A549 treated with RU486 at 1 μM for 4 hours (cell line): ENCODE results near the gene PRAMEF14. TPM values are rescaled to one million over a fixed set of nuclear protein-coding genes. Genes with fewer than 3 reads are reported as not detected.

ENCODE experiments used
- total RNA-seq: library from RNA; stranded (reverse); fragments of 200-300 nt; extraction: Qiagen RNA extraction; gene quantifications from 5 replicates; pipeline ENCODE4 v1.2.3, GENCODE V29; 2022; ENCODE audit warnings: low read depth

The PRAMEF14 gene
- not detected in 5 replicates for total RNA-seq

GRCh38 chr1:13347034-13347433, at the start of gene PRAMEF14:
Gene PRAMEF14, minus strand, starts transcription at chr1:13347134. Its CDS starts 1,820 bp downstream, at chr1:13345314.

DNA sequence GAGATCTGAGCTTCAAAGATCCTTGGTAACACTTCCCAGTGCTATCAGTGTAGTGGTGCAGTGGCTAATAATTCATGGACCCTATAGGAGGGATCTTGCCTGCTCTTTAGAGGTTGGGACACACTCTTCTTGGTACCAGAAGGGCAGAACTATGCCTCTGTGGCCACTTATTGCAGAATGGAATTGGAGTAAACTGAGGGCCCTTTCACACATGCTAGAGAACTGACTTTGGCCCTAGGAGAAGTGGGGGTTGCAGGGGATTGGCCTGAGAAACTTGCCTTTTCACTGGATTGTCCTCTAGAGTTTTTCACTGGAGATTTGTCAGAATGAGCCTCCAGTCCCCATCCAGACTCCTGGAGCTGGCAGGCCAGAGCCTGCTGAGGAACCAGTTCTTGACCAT, 42.4 kb upstream of the PRAMEF14 start, which contains the start of gene PRAMEF17:
PRAMEF17 (plus strand) TSS at position 301 of the 400 bp plus-strand sequence; CDS start at position 327, 26 bp downstream.

DNA sequence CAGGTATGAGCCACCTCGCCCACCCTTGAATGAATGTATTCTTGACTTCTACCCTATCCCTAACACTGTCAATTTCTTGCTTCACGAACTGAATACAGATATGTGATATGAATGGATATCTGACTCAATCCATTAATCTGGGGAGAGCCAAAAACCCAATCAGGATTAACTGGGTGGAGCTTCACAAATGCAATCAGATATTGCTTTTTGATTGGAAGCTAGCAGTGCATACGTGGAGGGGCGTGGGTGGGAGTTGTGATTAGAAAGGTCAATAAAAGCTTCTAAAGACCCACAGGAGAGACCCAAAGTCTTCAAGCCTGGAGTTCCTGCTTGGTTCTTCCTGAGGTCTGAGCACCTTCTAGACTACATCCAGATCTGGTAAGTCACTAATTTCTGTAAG, 31.7 kb downstream of the PRAMEF14 start, which contains the start of gene PRAMEF15:
PRAMEF15 (plus strand) TSS at position 301 of the 400 bp plus-strand sequence. CDS start 2,827 bp downstream, outside the sequence.

DNA sequence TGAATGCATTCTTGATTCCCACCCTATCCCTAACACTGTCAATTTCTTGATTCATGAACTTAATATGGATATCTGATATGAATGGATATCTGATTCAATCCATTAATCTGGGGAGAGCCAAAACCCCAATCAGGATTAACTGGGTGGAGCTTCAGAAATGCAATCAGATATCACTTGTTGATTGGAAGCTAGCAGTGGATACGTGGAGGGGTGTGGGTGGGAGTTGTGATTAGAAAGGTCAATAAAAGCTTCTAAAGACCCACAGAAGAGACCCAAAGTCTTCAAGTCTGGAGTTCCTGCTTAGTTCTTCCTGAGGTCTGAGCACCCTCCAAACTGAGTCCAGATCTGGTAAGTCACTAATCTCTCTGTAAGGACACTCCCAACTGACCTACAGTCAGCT, 43.7 kb downstream of the PRAMEF14 start, which contains the start of gene PRAMEF33:
PRAMEF33 (plus strand) TSS at position 301 of the 400 bp plus-strand sequence. CDS start 2,416 bp downstream, outside the sequence.

Other genes starting within 250 kb of the PRAMEF14 start
- not detected in 5 replicates for gene HNRNPCL2, start 230.3 kb downstream of the PRAMEF14 start, total RNA-seq
- gene PRAMEF26, start 191.1 kb downstream of the PRAMEF14 start, total RNA-seq, result not detected in 5 replicates
- gene HNRNPCL4, start 181.5 kb downstream of the PRAMEF14 start, total RNA-seq, result not detected in 5 replicates
- gene PRAMEF9, start 175.3 kb downstream of the PRAMEF14 start, total RNA-seq, result not detected in 5 replicates
- not detected in 5 replicates for gene PRAMEF13, start 145.7 kb downstream of the PRAMEF14 start, total RNA-seq
- gene PRAMEF18, start 121.0 kb downstream of the PRAMEF14 start, total RNA-seq, result not detected in 5 replicates
- gene PRAMEF5, start 92.9 kb downstream of the PRAMEF14 start, total RNA-seq, result not detected in 5 replicates
- gene PRAMEF8, start 62.0 kb downstream of the PRAMEF14 start, total RNA-seq, result not detected in 5 replicates
- gene PRAMEF33, start 43.6 kb downstream of the PRAMEF14 start, total RNA-seq, result not detected in 5 replicates
- gene PRAMEF15, start 31.6 kb downstream of the PRAMEF14 start, total RNA-seq, result not detected in 5 replicates
- not detected in 5 replicates for gene PRAMEF19, start 24.8 kb upstream of the PRAMEF14 start, total RNA-seq
- gene PRAMEF17, start 42.5 kb upstream of the PRAMEF14 start, total RNA-seq, result not detected in 5 replicates
- not detected in 5 replicates for gene PRAMEF20, start 63.3 kb upstream of the PRAMEF14 start, total RNA-seq
- not detected in 5 replicates for gene LRRC38, start 166.9 kb upstream of the PRAMEF14 start, total RNA-seq
- not detected in 5 replicates for gene PDPN, start 236.7 kb upstream of the PRAMEF14 start, total RNA-seq